Osteocyte (in vitro differentiated cells): ENCODE results near the gene OR2M3. TPM values are rescaled to one million over a fixed set of nuclear protein-coding genes. Genes with fewer than 3 reads are reported as not detected.
"Not testable (repeated sequence)": the region's sequence is repeated elsewhere in the genome, so short reads cannot be mapped to it uniquely, and the experiment has no call there.

ENCODE experiments used
- DNase-seq: peaks from one replicate; pipeline ENCODE4 v3.0.0; 2021; ENCODE audit warnings: mixed read lengths; ENCODE audit not compliant: unreplicated experiment; ENCODE audit errors: extremely low spot score
- H3K27ac Mint-ChIP-seq: one replicate; pipeline ENCODE4 v1.8.0; 2021; ENCODE audit warnings: mild to moderate bottlenecking, mixed read lengths; ENCODE audit not compliant: unreplicated experiment
- H3K27me3 Mint-ChIP-seq: one replicate; pipeline ENCODE4 v1.8.0; 2021; ENCODE audit warnings: mixed read lengths; ENCODE audit not compliant: unreplicated experiment
- H3K36me3 Mint-ChIP-seq: one replicate; pipeline ENCODE4 v1.8.0; 2021; ENCODE audit warnings: mixed read lengths; ENCODE audit not compliant: unreplicated experiment
- H3K4me1 Mint-ChIP-seq: one replicate; pipeline ENCODE4 v1.8.0; 2021; ENCODE audit warnings: mixed read lengths; ENCODE audit not compliant: unreplicated experiment
- H3K4me3 Mint-ChIP-seq: one replicate; pipeline ENCODE4 v1.8.0; 2021; ENCODE audit warnings: mild to moderate bottlenecking, moderate library complexity, mixed read lengths; ENCODE audit not compliant: unreplicated experiment
- H3K9me3 Mint-ChIP-seq: one replicate; pipeline ENCODE4 v1.8.0; 2021; ENCODE audit warnings: mixed read lengths; ENCODE audit not compliant: unreplicated experiment
- total RNA-seq: library from RNA; stranded (reverse); gene quantifications from 2 replicates; pipeline ENCODE4 v1.2.1, GENCODE V29; 2021
- TF ChIP-seq, protein P1 (sequence below): fragments of 200-600 bp; sonication (generic); IDR thresholded peaks from 2 replicates; pipeline ENCODE4 v1.5.0; 2021; ENCODE audit warnings: antibody characterized with exemption, mild to moderate bottlenecking, moderate library complexity

The OR2M3 gene
- total RNA-seq, 1 donor from 2014 or later = not detected

DNA sequence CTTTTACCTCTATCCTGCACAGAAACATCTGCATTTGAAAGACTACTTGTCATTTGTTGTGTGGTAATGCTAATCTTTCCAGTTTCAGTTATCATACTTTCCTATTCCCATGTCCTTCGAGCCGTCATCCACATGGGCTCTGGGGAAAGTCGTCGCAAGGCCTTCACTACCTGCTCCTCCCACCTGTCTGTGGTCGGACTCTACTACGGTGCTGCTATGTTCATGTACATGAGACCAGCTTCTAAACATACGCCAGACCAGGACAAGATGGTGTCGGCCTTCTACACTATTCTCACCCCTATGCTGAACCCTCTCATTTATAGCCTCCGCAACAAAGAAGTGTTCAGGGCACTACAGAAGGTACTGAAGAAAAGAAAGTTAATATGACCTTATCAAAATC, 42.4 kb downstream of the OR2M3 start:
- H3K27me3 Mint-ChIP-seq = no peaks in the 10 kb centered on the region

DNA sequence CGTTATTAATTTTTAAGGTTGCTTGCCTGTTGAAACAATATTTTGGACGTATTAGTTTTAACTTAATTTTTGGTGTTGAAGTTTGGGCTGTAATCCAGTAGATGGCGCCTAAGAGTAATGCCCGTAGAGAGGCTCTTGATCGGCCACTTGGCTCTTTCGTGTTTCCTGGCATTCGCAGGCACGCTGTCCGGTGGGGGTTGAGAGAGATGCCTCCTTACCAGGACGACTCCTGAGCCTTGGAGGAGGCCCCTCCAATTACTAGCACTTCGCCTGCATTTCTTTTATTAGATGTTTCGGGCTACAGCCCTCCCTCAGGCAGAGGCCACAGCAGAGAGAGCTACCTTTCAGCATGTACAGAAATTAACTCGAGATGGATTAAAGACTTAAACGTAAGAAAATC, 46.1 kb downstream of the OR2M3 start:
- H3K27ac Mint-ChIP-seq = no peak overlapping the region
- H3K4me3 Mint-ChIP-seq = no peak overlapping the region
- no peaks in the 10 kb centered on the region for H3K36me3 Mint-ChIP-seq
- H3K27me3 Mint-ChIP-seq = no peaks in the 10 kb centered on the region
- DNase-seq = no peak
- TF ChIP-seq, protein P1, sequence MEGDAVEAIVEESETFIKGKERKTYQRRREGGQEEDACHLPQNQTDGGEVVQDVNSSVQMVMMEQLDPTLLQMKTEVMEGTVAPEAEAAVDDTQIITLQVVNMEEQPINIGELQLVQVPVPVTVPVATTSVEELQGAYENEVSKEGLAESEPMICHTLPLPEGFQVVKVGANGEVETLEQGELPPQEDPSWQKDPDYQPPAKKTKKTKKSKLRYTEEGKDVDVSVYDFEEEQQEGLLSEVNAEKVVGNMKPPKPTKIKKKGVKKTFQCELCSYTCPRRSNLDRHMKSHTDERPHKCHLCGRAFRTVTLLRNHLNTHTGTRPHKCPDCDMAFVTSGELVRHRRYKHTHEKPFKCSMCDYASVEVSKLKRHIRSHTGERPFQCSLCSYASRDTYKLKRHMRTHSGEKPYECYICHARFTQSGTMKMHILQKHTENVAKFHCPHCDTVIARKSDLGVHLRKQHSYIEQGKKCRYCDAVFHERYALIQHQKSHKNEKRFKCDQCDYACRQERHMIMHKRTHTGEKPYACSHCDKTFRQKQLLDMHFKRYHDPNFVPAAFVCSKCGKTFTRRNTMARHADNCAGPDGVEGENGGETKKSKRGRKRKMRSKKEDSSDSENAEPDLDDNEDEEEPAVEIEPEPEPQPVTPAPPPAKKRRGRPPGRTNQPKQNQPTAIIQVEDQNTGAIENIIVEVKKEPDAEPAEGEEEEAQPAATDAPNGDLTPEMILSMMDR = peak; percentile 46
- no peaks in the 10 kb centered on the region for H3K4me1 Mint-ChIP-seq
- peaks cover 49% of the 10 kb centered on the region for H3K9me3 Mint-ChIP-seq

More for the DNA sequence above, 42.4 kb downstream of the OR2M3 start:
- H3K4me3 Mint-ChIP-seq = no peak overlapping the region
- peaks cover 51% of the 10 kb centered on the region for H3K9me3 Mint-ChIP-seq
- no peak overlapping the region for H3K27ac Mint-ChIP-seq
- no peak for DNase-seq
- H3K4me1 Mint-ChIP-seq = no peaks in the 10 kb centered on the region
- no peaks in the 10 kb centered on the region for H3K36me3 Mint-ChIP-seq
- TF ChIP-seq, protein P1 = no peak

DNA sequence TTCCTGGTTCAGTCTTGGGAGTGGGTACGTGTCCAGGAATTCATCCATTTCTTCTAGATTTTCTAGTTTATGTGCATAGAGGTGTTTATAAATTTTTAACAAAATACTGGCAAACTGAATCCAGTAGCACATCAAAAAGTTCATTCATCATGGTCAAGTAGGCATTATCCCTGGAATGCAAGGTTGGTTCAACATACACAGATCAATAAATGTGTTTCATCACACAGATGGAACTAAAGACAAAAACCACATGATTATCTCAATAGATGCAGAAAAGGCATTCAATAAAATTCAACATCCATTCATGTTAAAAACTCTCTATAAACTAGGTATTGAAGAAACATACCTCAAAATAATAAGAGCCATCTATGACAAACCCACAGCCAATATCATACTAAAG, 62.2 kb downstream of the OR2M3 start:
- H3K27ac Mint-ChIP-seq = not testable (repeated sequence)

More for the DNA sequence above, 62.2 kb downstream of the OR2M3 start:
- not testable (repeated sequence) for DNase-seq, H3K4me3 Mint-ChIP-seq, H3K4me1 Mint-ChIP-seq, H3K27me3 Mint-ChIP-seq, H3K36me3 Mint-ChIP-seq
- H3K9me3 Mint-ChIP-seq = peaks cover 37% of the 10 kb centered on the region

Other genes starting within 250 kb of the OR2M3 start
- gene OR2L8, start 248.4 kb upstream of the OR2M3 start, total RNA-seq = not detected in 2 replicates
- gene OR2AK2, start 232.0 kb upstream of the OR2M3 start, total RNA-seq = not detected in 2 replicates
- gene OR2L5, start 183.6 kb upstream of the OR2M3 start, total RNA-seq = not detected in 2 replicates
- 0.08 and 0.13 TPM in 2 replicates for gene OR2L2, start 167.2 kb upstream of the OR2M3 start, total RNA-seq
- not detected in 2 replicates for gene OR2L3, start 150.4 kb upstream of the OR2M3 start, total RNA-seq
- not detected in 2 replicates for gene OR2L13, start 102.1 kb upstream of the OR2M3 start, total RNA-seq
- not detected in 2 replicates for gene OR2M5, start 52.1 kb upstream of the OR2M3 start, total RNA-seq
- not detected in 2 replicates for gene OR2M2, start 22.4 kb upstream of the OR2M3 start, total RNA-seq
- not detected in 2 replicates for gene OR2M4, start 34.2 kb downstream of the OR2M3 start, total RNA-seq
- gene OR2T33, start 80.7 kb downstream of the OR2M3 start, total RNA-seq = not detected in 2 replicates
- not detected in 2 replicates for gene OR2T12, start 106.2 kb downstream of the OR2M3 start, total RNA-seq
- not detected in 2 replicates for gene OR2M7, start 127.3 kb downstream of the OR2M3 start, total RNA-seq
- not detected in 2 replicates for gene OR14C36, start 151.5 kb downstream of the OR2M3 start, total RNA-seq
- gene OR2T4, start 164.4 kb downstream of the OR2M3 start, total RNA-seq = not detected in 2 replicates
- gene OR2T6, start 178.5 kb downstream of the OR2M3 start, total RNA-seq = not detected in 2 replicates
- not detected in 2 replicates for gene OR2T1, start 205.8 kb downstream of the OR2M3 start, total RNA-seq
- gene OR2T2, start 248.4 kb downstream of the OR2M3 start, total RNA-seq = not detected in 2 replicates